CD14-positive monocyte (primary cell): ENCODE data around the gene MTHFS. TPM values are rescaled to one million over a fixed set of nuclear protein-coding genes. Genes with fewer than 3 reads are reported as not detected.

Experiments used
- DNase-seq, 3 donors: peaks; one replicate each; pipeline ENCODE4 v3.0.0-alpha.2; 2011 to 2022
- H2AFZ ChIP-seq: 2 replicates; pipeline ENCODE4 v1.6.0; 2012; ENCODE audit warnings: mild to moderate bottlenecking, low read depth, low read length, inconsistent platforms; ENCODE audit not compliant: insufficient read depth, poor library complexity, severe bottlenecking
- H3K27ac ChIP-seq, 2 donors: 1 replicate in 1 of 2; 2 replicates in 1 of 2; pipeline ENCODE4 v1.5.1; 2012 to 2013; ENCODE audit warnings: low read length in 2 of 2, control low read depth in 1 of 2, inconsistent platforms in 1 of 2, low read depth in 1 of 2, mild to moderate bottlenecking in 1 of 2
- H3K27me3 ChIP-seq, 2 donors: one replicate each; pipeline versions ENCODE4 v1.6.0 to v1.6.1; 2011 to 2013; ENCODE audit warnings: low read length in 2 of 2; ENCODE audit not compliant: control insufficient read depth in 2 of 2, insufficient read depth in 2 of 2
- H3K36me3 ChIP-seq, 2 donors: replicated peaks in 1 of 2; 1 replicate in 1 of 2; 2 replicates in 1 of 2; pipeline versions ENCODE4 v1.5.1 to v1.6.1; 2012 to 2013; ENCODE audit warnings: low read length in 2 of 2, control low read depth in 1 of 2, inconsistent platforms in 1 of 2, mild to moderate bottlenecking in 1 of 2; ENCODE audit not compliant: insufficient read depth in 2 of 2, control insufficient read depth in 1 of 2
- H3K4me1 ChIP-seq, 2 donors: 1 replicate in 1 of 2; 2 replicates in 1 of 2; pipeline versions ENCODE4 v1.5.1 to v1.6.1; 2012 to 2013; ENCODE audit warnings: low read length in 2 of 2, control low read depth in 1 of 2, inconsistent platforms in 1 of 2, mild to moderate bottlenecking in 1 of 2, moderate library complexity in 1 of 2; ENCODE audit not compliant: insufficient read depth in 2 of 2, control insufficient read depth in 1 of 2
- H3K4me2 ChIP-seq: replicated peaks from 2 replicates; pipeline ENCODE3; 2012; ENCODE audit warnings: low read length, moderate library complexity, mild to moderate bottlenecking; ENCODE audit not compliant: poor library complexity, severe bottlenecking; ENCODE audit errors: extremely low read depth
- H3K4me3 ChIP-seq, 3 experiments: fragments of 200-600 bp in 1 of 3; sonication (generic) in 1 of 3; replicated peaks in 1 of 3; 1 replicate in 2 of 3; 2 replicates in 1 of 3; pipeline ENCODE4 v1.5.1; 2011 to 2013; ENCODE audit warnings: low read length in 3 of 3, mild to moderate bottlenecking in 3 of 3, control low read depth in 2 of 3, low read depth in 2 of 3, inconsistent platforms in 1 of 3, moderate library complexity in 1 of 3
- H3K79me2 ChIP-seq: 2 replicates; pipeline ENCODE4 v1.6.0; 2012; ENCODE audit warnings: mild to moderate bottlenecking, control low read depth, inconsistent platforms, low read length, moderate library complexity; ENCODE audit not compliant: insufficient read depth
- H3K9ac ChIP-seq: 2 replicates; pipeline ENCODE4 v1.6.0; 2017; ENCODE audit warnings: low read length, mild to moderate bottlenecking; ENCODE audit not compliant: insufficient read depth, poor library complexity, severe bottlenecking
- H3K9me3 ChIP-seq, 2 donors: replicated peaks in 1 of 2; 1 replicate in 1 of 2; 2 replicates in 1 of 2; pipeline versions ENCODE4 v1.5.1 to v1.6.1; 2012 to 2013; ENCODE audit warnings: low read length in 2 of 2, control low read depth in 1 of 2; ENCODE audit not compliant: control insufficient read depth in 1 of 2, insufficient read depth in 1 of 2
- H4K20me1 ChIP-seq: 2 replicates; pipeline ENCODE4 v1.6.0; 2012; ENCODE audit warnings: mild to moderate bottlenecking, low read length, control low read depth, moderate library complexity; ENCODE audit not compliant: insufficient read depth
- H3K27ac Mint-ChIP-seq, 7 donors: one replicate each; pipeline ENCODE4 v1.8.0; 2020; ENCODE audit warnings: mild to moderate bottlenecking in 7 of 7, mixed read lengths in 7 of 7, moderate library complexity in 6 of 7, inconsistent platforms in 2 of 7
- H3K27me3 Mint-ChIP-seq, 3 donors: one replicate each; pipeline ENCODE4 v1.8.0; 2021 to 2022; ENCODE audit warnings: low read depth in 3 of 3, mild to moderate bottlenecking in 3 of 3, mixed read lengths in 3 of 3, moderate library complexity in 3 of 3, inconsistent platforms in 1 of 3
- H3K36me3 Mint-ChIP-seq, 2 donors: one replicate each; pipeline ENCODE4 v1.8.0; 2020; ENCODE audit warnings: mixed read lengths in 2 of 2, inconsistent platforms in 1 of 2, mild to moderate bottlenecking in 1 of 2
- H3K4me1 Mint-ChIP-seq: one replicate; pipeline ENCODE4 v1.8.0; 2020; ENCODE audit warnings: mild to moderate bottlenecking, mixed read lengths
- H3K4me3 Mint-ChIP-seq, 2 donors: one replicate each; pipeline ENCODE4 v1.8.0; 2020; ENCODE audit warnings: mild to moderate bottlenecking in 2 of 2, mixed read lengths in 2 of 2, moderate library complexity in 1 of 2
- H3K9me3 Mint-ChIP-seq, 7 donors: one replicate each; pipeline ENCODE4 v1.8.0; 2020 to 2022; ENCODE audit warnings: mixed read lengths in 7 of 7, mild to moderate bottlenecking in 6 of 7, moderate library complexity in 6 of 7, inconsistent platforms in 2 of 7
- whole genome bisulfite sequencing: methylation state at CpG from one replicate; pipeline ENCODE4 v1.1.5; 2013; ENCODE audit warnings: missing lambda C conversion rate; ENCODE audit not compliant: insufficient coverage; 5-methylcytosine and 5-hydroxymethylcytosine counted together
- intact Hi-C, 2 donors: fragments of 100-400 bp; cut with micrococcal nuclease; formaldehyde crosslinking; loops; one replicate each; pipeline versions ENCODE4 v1.15.0 to v1.15.1; 2023
- polyA plus RNA-seq, 3 donors: library from polyadenylated mRNA; depleted of rRNA in 1 of 3; unstranded in 2 of 3; stranded (reverse) in 1 of 3; fragments of 300-500 nt in 2 of 3; fragments of >200 nt in 1 of 3; fragmentation: Illumina TruSeq in 2 of 3; gene quantifications; 1 replicate in 2 of 3; 2 replicates in 1 of 3; pipeline ENCODE4 v1.2.3, GENCODE V29; 2012 to 2021
- TF ChIP-seq, protein P1 (sequence below): fragments of 200-600 bp; IDR thresholded peaks from one replicate; pipeline ENCODE4 v1.8.0; 2022; ENCODE audit warnings: antibody characterized with exemption, mild to moderate bottlenecking

MTHFS gene
- polyA plus RNA-seq, 3 donors = 44.6 to 129 (median 76.4) TPM

DNA sequence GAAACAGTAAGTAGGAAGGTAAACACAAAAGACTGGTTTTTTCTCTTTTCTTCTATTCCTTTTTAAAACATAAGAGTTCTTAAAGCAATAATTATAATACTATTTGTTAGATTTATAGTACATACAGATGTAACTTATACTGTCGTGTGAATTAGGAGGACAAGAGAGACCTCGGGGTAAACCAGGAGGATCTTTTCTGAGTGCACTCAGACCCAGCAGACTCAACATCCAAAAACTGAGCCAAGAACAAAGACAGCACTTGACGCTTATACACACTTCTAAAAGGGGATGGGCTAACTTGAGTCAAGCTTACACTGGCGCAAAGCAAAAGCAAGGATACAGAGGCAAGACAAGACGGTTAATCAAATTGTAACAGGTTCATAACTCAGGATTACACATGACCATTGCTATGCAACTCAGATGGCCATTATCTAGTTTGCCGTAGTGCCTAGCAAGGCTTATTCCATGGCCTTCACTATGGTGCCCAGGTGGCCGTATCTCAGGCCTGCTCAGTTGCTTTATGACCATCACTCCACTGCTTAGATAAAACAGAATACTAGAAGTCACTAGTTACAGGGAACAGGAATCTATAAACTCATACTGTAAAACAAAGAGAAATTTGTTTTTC is 18.6 kb downstream of the MTHFS start:
- H3K36me3 Mint-ChIP-seq = peaks cover 89 to 97% of the 10 kb centered on the region in 2 donors
- H3K4me2 ChIP-seq = no peak overlapping the region
- H3K27ac Mint-ChIP-seq = no peak overlapping the region
- H3K79me2 ChIP-seq = peaks cover 7% of the 10 kb centered on the region
- peaks cover 70 to 99% of the 10 kb centered on the region in 2 donors for H3K36me3 ChIP-seq
- no peak overlapping the region for H3K27ac ChIP-seq
- H4K20me1 ChIP-seq = peaks cover 14% of the 10 kb centered on the region
- H3K27me3 Mint-ChIP-seq = no peaks in the 10 kb centered on the region
- TF ChIP-seq, protein P1, sequence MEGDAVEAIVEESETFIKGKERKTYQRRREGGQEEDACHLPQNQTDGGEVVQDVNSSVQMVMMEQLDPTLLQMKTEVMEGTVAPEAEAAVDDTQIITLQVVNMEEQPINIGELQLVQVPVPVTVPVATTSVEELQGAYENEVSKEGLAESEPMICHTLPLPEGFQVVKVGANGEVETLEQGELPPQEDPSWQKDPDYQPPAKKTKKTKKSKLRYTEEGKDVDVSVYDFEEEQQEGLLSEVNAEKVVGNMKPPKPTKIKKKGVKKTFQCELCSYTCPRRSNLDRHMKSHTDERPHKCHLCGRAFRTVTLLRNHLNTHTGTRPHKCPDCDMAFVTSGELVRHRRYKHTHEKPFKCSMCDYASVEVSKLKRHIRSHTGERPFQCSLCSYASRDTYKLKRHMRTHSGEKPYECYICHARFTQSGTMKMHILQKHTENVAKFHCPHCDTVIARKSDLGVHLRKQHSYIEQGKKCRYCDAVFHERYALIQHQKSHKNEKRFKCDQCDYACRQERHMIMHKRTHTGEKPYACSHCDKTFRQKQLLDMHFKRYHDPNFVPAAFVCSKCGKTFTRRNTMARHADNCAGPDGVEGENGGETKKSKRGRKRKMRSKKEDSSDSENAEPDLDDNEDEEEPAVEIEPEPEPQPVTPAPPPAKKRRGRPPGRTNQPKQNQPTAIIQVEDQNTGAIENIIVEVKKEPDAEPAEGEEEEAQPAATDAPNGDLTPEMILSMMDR = no peak
- no peaks in the 10 kb centered on the region for H3K27me3 ChIP-seq
- peaks cover 51 to 62% of the 10 kb centered on the region in 2 donors for H3K9me3 ChIP-seq
- H3K4me1 ChIP-seq = peaks cover 0 to under 1% of the 10 kb centered on the region in 2 donors
- H3K9ac ChIP-seq = no peak overlapping the region
- no peak overlapping the region for H3K4me3 Mint-ChIP-seq
- H2AFZ ChIP-seq = no peak overlapping the region
- H3K4me3 ChIP-seq = no peak overlapping the region
- H3K9me3 Mint-ChIP-seq = peaks cover 38 to 67% (median 59%) of the 10 kb centered on the region in 7 donors
- no peak for DNase-seq
- intact Hi-C loops = loop anchor here in 1 of 2 donors (10.0 kb wide), 1 partner anchor 47 kb away; no protein-coding TSS in a partner anchor
- WGBS = 100% methylated on average over 4 of the region's 7 CpGs
- peaks cover 3% of the 10 kb centered on the region for H3K4me1 Mint-ChIP-seq

DNA sequence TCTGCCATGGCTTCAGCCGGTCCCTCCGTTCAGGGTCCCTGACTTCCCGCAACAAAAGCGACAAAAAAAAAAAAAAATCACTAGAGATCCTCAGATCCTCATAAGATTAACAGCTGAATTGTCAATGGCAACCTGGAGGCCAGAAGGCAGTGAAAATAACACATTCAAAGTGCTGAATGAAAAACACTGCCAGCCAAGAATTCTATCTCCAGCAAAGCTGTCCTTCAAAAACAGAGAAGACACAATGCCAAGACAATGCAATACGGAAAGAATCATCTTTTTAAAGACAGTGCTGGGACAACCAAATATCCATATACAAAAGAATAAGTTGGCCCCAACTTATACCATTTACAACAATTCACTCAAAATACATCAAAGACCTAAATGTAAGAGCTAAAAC is 21.6 kb downstream of the MTHFS start:
- Histone ChIP-seq H4K20me1 (peaks cover 25% of the 10 kb centered on the region), H3K27me3 (no peaks in the 10 kb centered on the region), H3K4me3 (no peak overlapping the region), H3K4me2 (no peak overlapping the region), H3K36me3 (peaks cover 58 to 97% of the 10 kb centered on the region in 2 donors), H3K4me1 (peaks cover 3 to 11% of the 10 kb centered on the region in 2 donors), H3K27ac (no peak overlapping the region), H3K9me3 (peaks cover 50 to 61% of the 10 kb centered on the region in 2 donors), H3K9ac (no peak overlapping the region), H3K79me2 (peaks cover 7% of the 10 kb centered on the region), H2AFZ (no peak overlapping the region)
- Mint-ChIP-seq H3K4me3 (no peak overlapping the region), H3K4me1 (peaks cover 14% of the 10 kb centered on the region), H3K36me3 (peaks cover 83 to 95% of the 10 kb centered on the region in 2 donors), H3K27me3 (no peaks in the 10 kb centered on the region), H3K9me3 (peaks cover 37 to 66% (median 56%) of the 10 kb centered on the region in 7 donors), H3K27ac (no peak overlapping the region)
- no peak for DNase-seq
- TF ChIP-seq, protein P1 = no peak
- 97% methylated on average over 5 of the region's 5 CpGs for WGBS
- intact Hi-C loops = loop anchor here in 1 of 2 donors (10.0 kb wide), 1 partner anchor 50 kb away; no protein-coding TSS in a partner anchor
